Tibial nerve (tissue), 4 donors: ENCODE measurements around the gene LBHD2. TPM values are rescaled to one million over a fixed set of nuclear protein-coding genes. Genes with fewer than 3 reads are reported as not detected.

ENCODE experiments used
- DNase-seq, 2 donors: peaks; one replicate each; pipeline ENCODE4 v3.0.0-alpha.2; 2019; ENCODE audit warnings: low spot score in 2 of 2
- H3K27ac ChIP-seq, 4 donors: fragments of 200-600 bp; sonication (generic) in 3 of 4; one replicate each; pipeline ENCODE4 v1.5.1; 2017 to 2019; ENCODE audit warnings: mild to moderate bottlenecking in 1 of 4
- H3K27me3 ChIP-seq, 2 donors: fragments of 200-600 bp; sonication (generic) in 1 of 2; one replicate each; pipeline versions ENCODE4 v1.5.1 to v1.6.0; 2017 to 2019
- H3K36me3 ChIP-seq, 3 donors: fragments of 200-600 bp; sonication (generic); one replicate each; pipeline ENCODE4 v1.5.1; 2018 to 2019
- H3K4me1 ChIP-seq, 4 donors: fragments of 200-600 bp; sonication (generic) in 3 of 4; one replicate each; pipeline ENCODE4 v1.5.1; 2017 to 2019
- H3K4me3 ChIP-seq, 4 donors: fragments of 200-600 bp; sonication (generic) in 3 of 4; one replicate each; pipeline ENCODE4 v1.5.1; 2017 to 2019; ENCODE audit warnings: mild to moderate bottlenecking in 1 of 4, moderate library complexity in 1 of 4
- H3K9me3 ChIP-seq, 4 donors: fragments of 200-600 bp; sonication (generic) in 3 of 4; one replicate each; pipeline ENCODE4 v1.5.1; 2017 to 2019
- EP300 ChIP-seq, 2 donors: sonication (generic); formaldehyde crosslinking; IDR thresholded peaks; one replicate each; pipeline ENCODE4 v1.6.1; 2017; ENCODE audit warnings: antibody characterized with exemption in 2 of 2, mild to moderate bottlenecking in 1 of 2
- POLR2A ChIP-seq, 2 donors: fragments of 450-650 bp; IDR thresholded peaks; one replicate each; pipeline ENCODE4 v1.6.1; 2017; ENCODE audit warnings: antibody characterized with exemption in 2 of 2, mild to moderate bottlenecking in 2 of 2, moderate library complexity in 2 of 2
- WGBS, 2 donors: methylation state at CpG; one replicate each; pipeline ENCODE4 v1.1.5; 2018; 5-methylcytosine and 5-hydroxymethylcytosine counted together
- total RNA-seq, 4 donors: library from RNA; depleted of rRNA; stranded (reverse); fragments of >200 nt; gene quantifications; one replicate each; pipeline ENCODE4 v1.1.0, GENCODE V29; 2016
- TF ChIP-seq, protein P1 (sequence below), 5 experiments: fragments of 200-600 bp in 3 of 5; fragments of 450-650 bp in 2 of 5; sonication (generic) in 3 of 5; IDR thresholded peaks; one replicate each; pipeline ENCODE4 v1.5.1; 2016 to 2019; ENCODE audit warnings: antibody characterized with exemption in 5 of 5, mild to moderate bottlenecking in 3 of 5, moderate library complexity in 2 of 5

Gene LBHD2
- total RNA-seq, 4 donors from 2014 or later = not detected

GRCh38 chr14:103121121-103121845, 37.3 kb downstream of the LBHD2 start:
- TF ChIP-seq, protein P1, sequence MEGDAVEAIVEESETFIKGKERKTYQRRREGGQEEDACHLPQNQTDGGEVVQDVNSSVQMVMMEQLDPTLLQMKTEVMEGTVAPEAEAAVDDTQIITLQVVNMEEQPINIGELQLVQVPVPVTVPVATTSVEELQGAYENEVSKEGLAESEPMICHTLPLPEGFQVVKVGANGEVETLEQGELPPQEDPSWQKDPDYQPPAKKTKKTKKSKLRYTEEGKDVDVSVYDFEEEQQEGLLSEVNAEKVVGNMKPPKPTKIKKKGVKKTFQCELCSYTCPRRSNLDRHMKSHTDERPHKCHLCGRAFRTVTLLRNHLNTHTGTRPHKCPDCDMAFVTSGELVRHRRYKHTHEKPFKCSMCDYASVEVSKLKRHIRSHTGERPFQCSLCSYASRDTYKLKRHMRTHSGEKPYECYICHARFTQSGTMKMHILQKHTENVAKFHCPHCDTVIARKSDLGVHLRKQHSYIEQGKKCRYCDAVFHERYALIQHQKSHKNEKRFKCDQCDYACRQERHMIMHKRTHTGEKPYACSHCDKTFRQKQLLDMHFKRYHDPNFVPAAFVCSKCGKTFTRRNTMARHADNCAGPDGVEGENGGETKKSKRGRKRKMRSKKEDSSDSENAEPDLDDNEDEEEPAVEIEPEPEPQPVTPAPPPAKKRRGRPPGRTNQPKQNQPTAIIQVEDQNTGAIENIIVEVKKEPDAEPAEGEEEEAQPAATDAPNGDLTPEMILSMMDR (IDR thresholded peaks at IDR 0.05) = no peak
- TF ChIP-seq EP300 (IDR thresholded peaks at IDR 0.05) = no peak
- no peak for TF ChIP-seq POLR2A (IDR thresholded peaks at IDR 0.05)
- peak overlapping the region; percentile 61 to 91 (median 85) for H3K27ac ChIP-seq
- DNase-seq = peak; percentile 49 to 55
- 36 to 42% methylated on average over 14 to 18 of the region's 18 CpGs for WGBS, 2 donors
- peak overlapping the region in 2 of 4 donors; percentile 12 to 74 for H3K4me3 ChIP-seq
- no peaks in the 10 kb centered on the region for H3K9me3 ChIP-seq
- H3K36me3 ChIP-seq = no peaks in the 10 kb centered on the region
- H3K27me3 ChIP-seq = peaks cover 0 to 3% of the 10 kb centered on the region in 2 donors
- peaks cover 6 to 82% (median 50%) of the 10 kb centered on the region in 4 donors for H3K4me1 ChIP-seq

- peak overlapping the region; percentile 6 to 74 (median 26) for H3K4me3 ChIP-seq
- 7 to 9% methylated on average over 19 to 22 of the region's 23 CpGs for WGBS, 2 donors
- H3K27me3 ChIP-seq = peaks cover 0 to 6% of the 10 kb centered on the region in 2 donors
- TF ChIP-seq, protein P1 (IDR thresholded peaks at IDR 0.05) = no peak
- TF ChIP-seq POLR2A (IDR thresholded peaks at IDR 0.05) (no peak), EP300 (IDR thresholded peaks at IDR 0.05) (peak in 1 of 2 donors; percentile 50)
- DNase-seq = peak; percentile 81 to 87
- H3K36me3 ChIP-seq = no peaks in the 10 kb centered on the region
- peak overlapping the region; percentile 61 to 91 (median 85) for H3K27ac ChIP-seq
- H3K4me1 ChIP-seq = peaks cover 6 to 87% (median 55%) of the 10 kb centered on the region in 4 donors
- H3K9me3 ChIP-seq = no peaks in the 10 kb centered on the region
These were observed 38.0 kb downstream of the LBHD2 start for GRCh38 chr14:103121846-103122584.

GRCh38 chr14:103122585-103122946, 38.6 kb downstream of the LBHD2 start:
- peak overlapping the region; percentile 17 to 74 (median 44) for H3K4me3 ChIP-seq
- TF ChIP-seq, protein P1 (IDR thresholded peaks at IDR 0.05) = no peak
- TF ChIP-seq EP300 (IDR thresholded peaks at IDR 0.05) = no peak
- no peak for TF ChIP-seq POLR2A (IDR thresholded peaks at IDR 0.05)
- WGBS, 2 donors = 16 to 28% methylated on average over 12 to 15 of the region's 15 CpGs

GRCh38 chr14:103122947-103123633, 39.1 kb downstream of the LBHD2 start, which contains the start of gene TNFAIP2:
TNFAIP2 (plus strand) TSS chr14:103123461; CDS start chr14:103126458, 2,997 bp downstream.
- H3K4me3 ChIP-seq = peak within 1 kb of the TSS; percentile 39 to 74 (median 48)
- TF ChIP-seq POLR2A (IDR thresholded peaks at IDR 0.05) (peak in 1 of 2 donors; percentile 61), EP300 (IDR thresholded peaks at IDR 0.05) (peak in 1 of 2 donors; percentile 53)
- TF ChIP-seq, protein P1 (IDR thresholded peaks at IDR 0.05) = no peak
- H3K36me3 ChIP-seq = no peaks in the 10 kb centered on the region
- H3K4me1 ChIP-seq = peaks cover 6 to 91% (median 56%) of the 10 kb centered on the region in 4 donors
- no peaks in the 10 kb centered on the region for H3K9me3 ChIP-seq
- H3K27ac ChIP-seq = peak within 1 kb of the TSS; percentile 61 to 91 (median 85)
- 0 to 2% methylated on average over 7 to 37 of the region's 74 CpGs for WGBS, 2 donors
- H3K27me3 ChIP-seq = peaks cover 0 to 11% of the 10 kb centered on the region in 2 donors
- DNase-seq = peak in 1 of 2 donors; percentile 44

More at GRCh38 chr14:103122585-103122946, 38.6 kb downstream of the LBHD2 start:
- H3K36me3 ChIP-seq = no peaks in the 10 kb centered on the region
- H3K27me3 ChIP-seq = peaks cover 0 to 6% of the 10 kb centered on the region in 2 donors
- no peaks in the 10 kb centered on the region for H3K9me3 ChIP-seq
- H3K4me1 ChIP-seq = peaks cover 6 to 90% (median 56%) of the 10 kb centered on the region in 4 donors
- peak overlapping the region; percentile 61 to 91 (median 85) for H3K27ac ChIP-seq
- no peak for DNase-seq
